Chondrocyte (in vitro differentiated cells): ENCODE results near the gene DDX31. TPM values are rescaled to one million over a fixed set of nuclear protein-coding genes. Genes with fewer than 3 reads are reported as not detected.
"Not testable (repeated sequence)": the region's sequence is repeated elsewhere in the genome, so short reads cannot be mapped to it uniquely, and the experiment has no call there.

Experiments
- DNase-seq: peaks from one replicate; pipeline ENCODE4 v3.0.0; 2021; ENCODE audit warnings: mixed read lengths, low spot score
- H3K27ac Mint-ChIP-seq: one replicate; pipeline ENCODE4 v1.8.0; 2021; ENCODE audit warnings: mild to moderate bottlenecking, moderate library complexity, mixed read lengths; ENCODE audit not compliant: unreplicated experiment
- H3K27me3 Mint-ChIP-seq: 2 replicates; pipeline ENCODE4 v1.8.0; 2021; ENCODE audit warnings: low read depth, mixed read lengths
- H3K36me3 Mint-ChIP-seq: 2 replicates; pipeline ENCODE4 v1.8.0; 2021; ENCODE audit warnings: low read depth, mixed read lengths
- H3K4me1 Mint-ChIP-seq: 2 replicates; pipeline ENCODE4 v1.8.0; 2021; ENCODE audit warnings: low read depth, mild to moderate bottlenecking, mixed read lengths
- H3K4me3 Mint-ChIP-seq: one replicate; pipeline ENCODE4 v1.8.0; 2021; ENCODE audit warnings: mild to moderate bottlenecking, moderate library complexity, mixed read lengths; ENCODE audit not compliant: unreplicated experiment
- H3K9me3 Mint-ChIP-seq: 2 replicates; pipeline ENCODE4 v1.8.0; 2021; ENCODE audit warnings: low read depth, mixed read lengths
- CTCF ChIP-seq: fragments of 200-600 bp; sonication (generic); IDR thresholded peaks from 2 replicates; pipeline ENCODE4 v1.5.0; 2021; ENCODE audit warnings: antibody characterized with exemption, mild to moderate bottlenecking, moderate library complexity
- long read RNA-seq: library from polyadenylated mRNA; stranded (forward); transcript quantifications from one replicate; pipeline ENCODE4 v2.0.0, GENCODE V29; 2021
- total RNA-seq: library from RNA; stranded (reverse); gene quantifications from 3 replicates; pipeline ENCODE4 v1.2.1, GENCODE V29; 2021

DDX31 gene
- 11.3 to 13.4 TPM (median 11.9 TPM) in 3 replicates for total RNA-seq
- long read RNA-seq, full-length matches to known transcripts: 10 of 15 reads
- long read RNA-seq, partial matches to known transcripts: 0 of 15 reads
- long read RNA-seq, other reads (novel, unspliced or antisense): 5 of 15 reads

DNA sequence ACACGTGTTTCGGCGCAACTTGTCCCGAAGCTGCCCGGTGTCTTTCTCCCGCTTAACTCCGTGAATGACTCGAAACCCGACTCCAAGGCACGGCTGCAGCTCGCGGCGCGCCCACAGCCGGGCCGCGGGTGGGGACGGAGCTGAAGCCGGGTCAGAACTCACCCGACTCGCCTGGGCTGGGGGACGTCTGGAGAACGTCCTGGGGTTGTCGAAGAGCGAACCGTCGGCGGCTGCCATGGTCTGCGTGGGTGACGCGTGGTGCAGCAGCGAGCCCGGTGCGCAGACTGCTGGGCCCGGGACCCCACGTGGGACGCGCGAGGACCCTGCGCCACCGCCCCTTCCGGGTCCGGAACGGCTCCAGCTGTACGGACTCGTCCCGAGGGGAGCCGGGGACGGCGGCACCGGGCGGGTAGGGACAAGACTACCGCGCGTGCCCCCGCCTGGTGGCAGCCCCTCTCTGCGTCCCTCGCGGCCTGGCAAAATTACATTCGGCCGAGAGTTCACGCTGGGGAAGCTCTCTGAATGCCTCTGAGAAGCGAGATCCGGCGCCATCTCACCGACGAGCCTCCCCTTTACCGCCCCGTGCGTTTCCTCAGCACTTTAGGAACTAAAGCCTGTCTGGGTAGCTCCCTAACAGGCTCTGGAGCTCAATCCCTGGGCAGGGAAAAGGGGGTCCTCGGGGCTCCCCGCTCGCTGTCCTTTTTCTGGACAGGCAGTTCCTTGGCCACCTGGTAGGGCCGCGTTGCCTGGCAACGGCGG is at the start of gene DDX31:
TSS of gene DDX31 (minus strand) at position 286 of the 759 bp plus-strand sequence. CDS start at position 237, 49 bp downstream.
- Mint-ChIP-seq H3K4me3 (peak within 1 kb of the TSS; percentile 91), H3K4me1 (peaks cover 51% of the 10 kb centered on the region), H3K27me3 (no peaks in the 10 kb centered on the region), H3K9me3 (no peaks in the 10 kb centered on the region), H3K36me3 (no peaks in the 10 kb centered on the region), H3K27ac (peak within 1 kb of the TSS; percentile 92)
- TF ChIP-seq CTCF: no peak
- peak; percentile 96 for DNase-seq

DNA sequence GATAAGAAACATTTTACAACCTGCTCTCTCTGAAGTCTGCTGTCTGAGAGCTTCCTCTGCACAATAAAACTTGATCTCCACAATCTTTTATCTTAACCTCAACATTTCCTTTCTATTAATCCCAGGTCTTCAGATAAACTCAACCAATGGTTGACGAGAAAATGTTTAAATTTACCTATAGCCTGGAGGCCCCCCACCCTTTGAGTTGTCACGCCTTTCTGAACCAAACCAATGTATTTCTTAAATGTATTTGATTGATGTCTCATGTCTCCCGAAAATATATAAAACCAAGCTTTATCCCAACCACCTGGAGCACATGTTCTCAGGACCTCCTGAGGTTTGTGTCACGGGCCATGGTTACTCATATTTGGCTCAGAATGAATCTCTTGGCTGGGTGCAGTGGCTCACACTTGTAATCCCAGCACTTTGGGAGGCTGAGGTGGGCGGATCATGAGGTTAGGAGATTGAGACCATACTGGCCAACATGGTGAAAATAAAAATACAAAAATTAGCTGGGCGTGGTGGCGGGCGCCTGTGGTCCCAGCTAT is 48.7 kb upstream of the DDX31 start:
- H3K4me3 Mint-ChIP-seq, H3K9me3 Mint-ChIP-seq, H3K4me1 Mint-ChIP-seq, DNase-seq, H3K27ac Mint-ChIP-seq, H3K36me3 Mint-ChIP-seq: not testable (repeated sequence)
- H3K27me3 Mint-ChIP-seq: peaks cover 26% of the 10 kb centered on the region

GRCh38 chr9:132717326-132717945 is 47.7 kb upstream of the DDX31 start:
- Mint-ChIP-seq H3K9me3 (no peaks in the 10 kb centered on the region), H3K36me3 (no peaks in the 10 kb centered on the region), H3K4me3 (no peak overlapping the region), H3K27me3 (peaks cover 23% of the 10 kb centered on the region), H3K4me1 (no peaks in the 10 kb centered on the region), H3K27ac (no peak overlapping the region)
- DNase-seq: no peak
- TF ChIP-seq CTCF: no peak

DNA sequence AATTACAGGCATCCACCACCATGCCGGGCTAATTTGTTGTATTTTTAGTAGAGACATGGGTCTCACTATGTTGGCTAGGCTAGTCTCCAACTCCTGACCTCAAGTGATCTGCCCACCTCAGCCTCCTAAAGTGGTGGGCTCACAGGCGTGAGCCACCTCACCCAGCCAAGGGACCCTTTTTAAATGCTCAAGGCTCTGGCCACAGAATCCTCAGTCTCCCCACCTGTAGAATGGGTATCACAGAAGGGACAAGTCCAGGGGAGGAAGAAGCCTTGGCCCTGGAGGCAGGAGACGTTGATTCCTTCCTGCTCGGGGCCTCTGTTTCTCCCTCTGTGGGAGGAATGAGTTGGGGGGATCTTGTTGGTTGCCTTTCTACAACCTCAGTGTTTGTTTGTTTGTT is 46.2 kb upstream of the DDX31 start:
- H3K4me1 Mint-ChIP-seq: no peaks in the 10 kb centered on the region
- no peak for DNase-seq
- H3K27ac Mint-ChIP-seq: no peak overlapping the region
- no peak overlapping the region for H3K4me3 Mint-ChIP-seq
- no peaks in the 10 kb centered on the region for H3K36me3 Mint-ChIP-seq
- peaks cover 23% of the 10 kb centered on the region for H3K27me3 Mint-ChIP-seq
- no peaks in the 10 kb centered on the region for H3K9me3 Mint-ChIP-seq
- TF ChIP-seq CTCF: no peak

- Mint-ChIP-seq H3K27me3 (peaks cover 30% of the 10 kb centered on the region), H3K36me3 (no peaks in the 10 kb centered on the region), H3K27ac (no peak overlapping the region), H3K9me3 (no peaks in the 10 kb centered on the region), H3K4me3 (no peak overlapping the region), H3K4me1 (no peaks in the 10 kb centered on the region)
- TF ChIP-seq CTCF: no peak
- DNase-seq: no peak
These were observed 43.0 kb upstream of the DDX31 start for GRCh38 chr9:132712753-132713152.
